Pancreas (tissue), 10 donors: ENCODE results near the gene SLC8A1. TPM values are rescaled to one million over a fixed set of nuclear protein-coding genes. Genes with fewer than 3 reads are reported as not detected.

Source experiments
- ATAC-seq, 4 donors: fragments of 200-7000 bp; cut with Tn5 transposase; one replicate each; pipeline versions ENCODE4 v1.8.0 to v1.9.1; 2020; ENCODE audit warnings: mild to moderate bottlenecking in 4 of 4, moderate library complexity in 4 of 4
- DNase-seq, 6 donors: peaks; one replicate each; pipeline ENCODE4 v3.0.0-alpha.2; 2020
- FAIRE-seq: peaks from 2 replicates; lab custom pipeline; 2012; peaks lifted over from hg19 to GRCh38; lab: Jason Lieb, UNC
- H3K27ac ChIP-seq, 4 donors: fragments of 200-600 bp; sonication (generic); 1 replicate in 3 of 4; 2 replicates in 1 of 4; pipeline versions ENCODE4 v1.5.0 to v1.8.0; 2020
- H3K27me3 ChIP-seq, 4 donors: fragments of 200-600 bp; one replicate each; pipeline ENCODE4 v1.8.0; 2021
- H3K36me3 ChIP-seq, 3 donors: fragments of 200-600 bp; sonication (generic) in 1 of 3; one replicate each; pipeline versions ENCODE4 v1.5.0 to v1.8.0; 2020 to 2021
- H3K4me1 ChIP-seq, 3 donors: fragments of 200-600 bp; one replicate each; pipeline ENCODE4 v1.8.0; 2021
- H3K4me3 ChIP-seq, 4 donors: fragments of 200-600 bp; sonication (generic) in 2 of 4; one replicate each; pipeline versions ENCODE4 v1.5.0 to v1.8.0; 2020 to 2021
- H3K9me3 ChIP-seq, 4 donors: fragments of 200-600 bp; one replicate each; pipeline ENCODE4 v1.8.0; 2021
- CTCF ChIP-seq, 4 donors: fragments of 200-600 bp; sonication (generic) in 3 of 4; IDR thresholded peaks; one replicate each; pipeline versions ENCODE4 v1.5.0 to v1.8.0; 2021; ENCODE audit warnings: antibody characterized with exemption in 4 of 4
- WGBS, 2 donors: extraction: QIAGEN DNeasy Blood & Tissue Kit; methylation state at CpG; one replicate each; pipeline ENCODE4 v1.1.7; 2013; 5-methylcytosine and 5-hydroxymethylcytosine counted together
- intact Hi-C, 3 donors: fragments of 100-400 bp; cut with DNase I; formaldehyde crosslinking; loops; one replicate each; pipeline versions ENCODE4 v1.11.1 to v1.14.2; 2022
- polyA plus RNA-seq, 2 donors: library from polyadenylated mRNA; stranded (reverse); fragments of 200-250 nt; gene quantifications; one replicate each; pipeline ENCODE4 v1.2.3, GENCODE V29; 2013
- total RNA-seq, 6 donors: library from RNA; stranded (reverse); fragmentation: NEBNext Ultra II Directional in 4 of 6; extraction: Animal tissue kit (Norgen Biotek cat#: 25700) in 4 of 6; gene quantifications; one replicate each; pipeline versions ENCODE4 v1.2.1 to v1.2.4, GENCODE V29; 2021 to 2023
- donor health status: healthy with polysubstance abuse.
- donor health status: DM: no; HTN: no; CAD: no; lungs with moderate emphysema.
- donor health status: DM: no; HTN: no; CAD: no.
- donor health status: control.
- donor health status: control.
- donor health status: Bipolar disorder and iron deficiency.
- donor health status: DM: yes; HTN: yes; CAD: no.
- donor health status: DM: no; HTN: no; CAD: no.
- donor health status: DM: no; HTN: no; CAD: no.
- donor health status: DM: yes; HTN: yes; CAD: no.

The SLC8A1 gene
- total and polyA plus RNA-seq, 8 donors: 0.19 to 12.4 (median 2.3) TPM

DNA sequence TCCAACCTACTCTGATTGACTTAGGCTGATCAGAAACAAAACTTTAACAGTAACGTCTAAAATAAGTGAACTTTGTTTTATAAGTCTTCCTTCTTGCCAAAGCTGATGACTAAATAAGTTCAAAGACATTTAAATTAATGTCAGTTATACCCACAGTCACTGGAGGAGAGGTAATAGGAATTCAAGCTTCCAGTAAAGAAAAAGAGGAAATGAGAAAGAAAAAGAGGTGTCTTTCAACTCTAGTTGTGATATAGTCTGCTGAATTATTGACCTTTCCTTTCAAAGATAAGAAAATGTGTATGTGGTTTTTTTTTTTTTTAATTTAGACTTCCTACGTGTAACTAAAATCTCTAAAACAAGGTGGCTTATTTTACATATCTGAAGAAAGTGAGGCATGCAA lies 191.5 kb downstream of the SLC8A1 start:
- TF ChIP-seq CTCF (IDR thresholded peaks at IDR 0.05): no peak
- Histone ChIP-seq H3K36me3 (no peaks in the 10 kb centered on the region), H3K9me3 (no peaks in the 10 kb centered on the region), H3K27ac (no peak overlapping the region), H3K4me3 (no peak overlapping the region), H3K27me3 (no peaks in the 10 kb centered on the region), H3K4me1 (no peaks in the 10 kb centered on the region)
- ATAC-seq (no peak), DNase-seq (no peak), FAIRE-seq (no peak)
- intact Hi-C loops: no loop called here
- 35 to 49% methylated on average over 2 of the region's 2 CpGs for WGBS, 2 donors

DNA sequence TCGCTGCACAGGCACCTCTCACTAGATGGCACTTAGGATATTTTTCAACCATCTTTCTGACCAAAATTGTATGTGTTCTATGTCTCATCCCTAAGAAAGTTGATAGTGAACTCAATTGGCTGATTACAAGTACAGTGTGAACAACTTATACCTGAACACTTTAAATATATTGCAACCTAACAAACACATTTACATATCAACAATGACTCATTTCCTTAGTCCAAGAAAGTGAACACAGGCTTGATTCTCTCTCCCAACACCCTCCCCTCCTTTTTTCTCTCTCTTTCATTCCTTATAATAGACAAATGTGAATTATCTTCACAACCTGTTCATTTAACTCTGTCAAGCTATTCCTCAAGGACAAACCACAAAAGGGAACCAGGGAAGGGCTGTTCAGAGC lies 192.0 kb downstream of the SLC8A1 start:
- Histone ChIP-seq H3K4me3 (no peak overlapping the region), H3K36me3 (no peaks in the 10 kb centered on the region), H3K27ac (no peak overlapping the region), H3K9me3 (no peaks in the 10 kb centered on the region), H3K27me3 (no peaks in the 10 kb centered on the region), H3K4me1 (no peaks in the 10 kb centered on the region)
- FAIRE-seq (no peak), ATAC-seq (no peak), DNase-seq (no peak)
- intact Hi-C loops: no loop called here
- WGBS, 2 donors: 54 to 85% methylated on average over 1 of the region's 1 CpG
- TF ChIP-seq CTCF (IDR thresholded peaks at IDR 0.05): no peak

- Histone ChIP-seq H3K27me3 (no peaks in the 10 kb centered on the region), H3K27ac (no peak overlapping the region), H3K9me3 (no peaks in the 10 kb centered on the region), H3K4me3 (no peak overlapping the region), H3K36me3 (no peaks in the 10 kb centered on the region), H3K4me1 (no peaks in the 10 kb centered on the region)
- TF ChIP-seq CTCF (IDR thresholded peaks at IDR 0.05): no peak
- FAIRE-seq (no peak), ATAC-seq (no peak), DNase-seq (no peak)
- WGBS, 2 donors: 42 to 59% methylated on average over 4 of the region's 4 CpGs
- intact Hi-C loops: no loop called here
Observed at GRCh38 chr2:40258135-40258457, 193.8 kb downstream of the SLC8A1 start.

GRCh38 chr2:40257340-40258134 lies 194.4 kb downstream of the SLC8A1 start:
- no peaks in the 10 kb centered on the region for H3K36me3 ChIP-seq
- no peaks in the 10 kb centered on the region for H3K27me3 ChIP-seq
- TF ChIP-seq CTCF (IDR thresholded peaks at IDR 0.05): no peak
- intact Hi-C loops: no loop called here
- H3K4me1 ChIP-seq: no peaks in the 10 kb centered on the region
- FAIRE-seq (no peak), ATAC-seq (no peak), DNase-seq (no peak)
- whole genome bisulfite sequencing, 2 donors: 69 to 80% methylated on average over 7 of the region's 7 CpGs
- H3K9me3 ChIP-seq: no peaks in the 10 kb centered on the region
- H3K4me3 ChIP-seq: no peak overlapping the region
- H3K27ac ChIP-seq: no peak overlapping the region

- Histone ChIP-seq H3K36me3 (no peaks in the 10 kb centered on the region), H3K9me3 (no peaks in the 10 kb centered on the region), H3K27me3 (no peaks in the 10 kb centered on the region), H3K27ac (no peak overlapping the region), H3K4me3 (no peak overlapping the region), H3K4me1 (no peaks in the 10 kb centered on the region)
- intact Hi-C loops: no loop called here
- TF ChIP-seq CTCF (IDR thresholded peaks at IDR 0.05): no peak
- ATAC-seq (no peak), FAIRE-seq (no peak), DNase-seq (no peak)
Observed at GRCh38 chr2:40256649-40257048, 195.2 kb downstream of the SLC8A1 start.
